Spinal cord (tissue), 10 donors: ENCODE data around the gene LGR6. TPM values are rescaled to one million over a fixed set of nuclear protein-coding genes. Genes with fewer than 3 reads are reported as not detected.
A peak's percentile ranks its signal among the peaks of the same experiment; 100 is the strongest.

Experiments
- DNase-seq, 6 donors: peaks; one replicate each; pipeline versions ENCODE4 v3.0.0 to v3.0.0-alpha.2; 2013 to 2015; ENCODE audit warnings: low spot score in 6 of 6, low read depth in 4 of 6
- H3K27ac ChIP-seq: one replicate; pipeline ENCODE4 v1.5.1; 2013; ENCODE audit warnings: low read depth, low read length, control low read depth
- H3K27me3 ChIP-seq: one replicate; pipeline ENCODE4 v1.6.1; 2013; ENCODE audit warnings: low read length; ENCODE audit not compliant: control insufficient read depth, insufficient read depth
- H3K36me3 ChIP-seq: one replicate; pipeline ENCODE4 v1.6.1; 2013; ENCODE audit warnings: low read length; ENCODE audit not compliant: control insufficient read depth, insufficient read depth
- H3K4me1 ChIP-seq: one replicate; pipeline ENCODE4 v1.6.1; 2013; ENCODE audit warnings: low read length; ENCODE audit not compliant: control insufficient read depth, insufficient read depth
- H3K4me3 ChIP-seq: one replicate; pipeline ENCODE4 v1.5.1; 2013; ENCODE audit warnings: low read depth, low read length, control low read depth
- H3K9me3 ChIP-seq: one replicate; pipeline ENCODE4 v1.6.1; 2013; ENCODE audit warnings: low read length; ENCODE audit not compliant: control insufficient read depth, insufficient read depth
- WGBS: methylation state at CpG from one replicate; pipeline ENCODE4 v1.1.5; 2013; ENCODE audit warnings: missing lambda C conversion rate; ENCODE audit not compliant: insufficient coverage; 5-methylcytosine and 5-hydroxymethylcytosine counted together
- polyA plus RNA-seq, 2 donors: library from polyadenylated mRNA; unstranded; fragments of 120-200 nt; gene quantifications; one replicate each; pipeline ENCODE4 v1.2.1, GENCODE V29; 2013; ENCODE audit not compliant: insufficient read length in 2 of 2
- total RNA-seq, 2 donors: library from RNA; depleted of rRNA in 1 of 2; stranded (reverse); fragments of 120-200 nt in 1 of 2; fragments of >200 nt in 1 of 2; gene quantifications; one replicate each; pipeline versions ENCODE4 v1.2.3 to v1.2.4, GENCODE V29; 2013 to 2014
- donor health status: healthy.

LGR6 gene
- total and polyA plus RNA-seq, 4 donors: 1.0 to 6.1 (median 3.7) TPM

DNA sequence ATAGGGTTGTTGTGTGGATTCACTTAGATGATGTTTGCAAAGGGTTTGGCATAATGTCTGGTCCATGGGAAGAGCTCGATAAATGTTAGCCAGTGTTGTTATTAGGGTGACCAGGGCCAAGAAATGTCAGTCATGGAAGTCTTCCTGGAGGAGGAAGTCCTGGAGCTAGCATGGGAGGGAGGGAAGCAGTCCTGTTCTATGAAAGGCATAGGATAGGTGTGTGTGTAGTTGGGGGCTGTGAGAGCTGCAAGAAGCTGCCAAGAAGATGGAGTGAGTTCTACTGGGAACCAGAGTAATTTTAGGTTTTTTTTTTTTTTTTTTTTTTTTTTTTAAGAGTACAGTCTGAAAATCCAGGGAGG is 4.7 kb downstream of the LGR6 start:
- 88% methylated on average over 1 of the region's 1 CpG for WGBS
- no peak for DNase-seq
- Histone ChIP-seq H3K27ac (no peak overlapping the region), H3K4me1 (peaks cover 27% of the 10 kb centered on the region), H3K9me3 (no peaks in the 10 kb centered on the region), H3K36me3 (no peaks in the 10 kb centered on the region), H3K4me3 (no peak overlapping the region), H3K27me3 (peaks cover 22% of the 10 kb centered on the region)

DNA sequence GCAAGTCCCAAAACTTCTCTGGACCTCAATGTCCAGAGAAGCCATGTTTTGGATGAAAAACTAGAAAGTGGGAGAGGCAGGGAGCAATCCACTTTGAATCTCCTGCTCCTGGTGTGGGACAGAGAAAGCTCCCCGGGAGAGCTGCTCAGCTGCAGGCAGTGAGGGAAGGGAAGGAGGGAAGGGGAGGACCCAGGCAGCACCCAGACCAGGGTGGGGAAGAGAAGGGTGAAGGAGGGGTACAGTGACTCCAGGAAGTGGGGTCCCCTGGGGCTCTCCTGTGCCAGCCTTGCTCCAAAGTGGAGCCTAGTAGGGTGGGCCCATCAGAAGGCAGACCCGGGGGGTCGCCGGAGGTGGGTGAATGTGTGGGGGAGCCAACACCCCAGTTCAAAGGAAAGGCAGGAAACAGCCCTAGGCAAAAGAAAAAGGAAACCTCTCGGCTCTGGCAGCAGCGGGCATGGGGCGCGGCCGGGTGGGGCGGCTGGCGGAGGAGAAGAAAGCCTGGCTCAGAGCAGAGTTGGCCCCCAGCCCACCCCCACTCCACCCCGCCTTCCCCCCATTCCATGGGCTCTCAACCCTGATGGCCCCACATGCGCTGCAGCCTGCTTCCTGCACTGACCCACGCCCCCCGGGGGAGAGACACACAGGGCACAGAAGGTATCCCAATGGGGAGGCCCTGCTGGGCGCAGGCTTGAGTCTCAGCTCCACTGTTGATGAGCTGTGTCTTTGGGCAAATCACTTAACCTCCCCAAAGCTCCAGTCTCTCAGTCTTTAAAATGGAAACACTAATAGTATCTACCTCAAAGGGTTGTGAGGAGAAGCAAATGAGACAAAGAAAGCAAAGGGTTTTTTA is 5.7 kb downstream of the LGR6 start:
- Histone ChIP-seq H3K9me3 (no peaks in the 10 kb centered on the region), H3K36me3 (no peaks in the 10 kb centered on the region), H3K4me1 (peaks cover 20% of the 10 kb centered on the region), H3K27me3 (peaks cover 15% of the 10 kb centered on the region), H3K27ac (no peak overlapping the region), H3K4me3 (no peak overlapping the region)
- peak in 1 of 6 donors; percentile 16 for DNase-seq
- 61% methylated on average over 7 of the region's 16 CpGs for WGBS

DNA sequence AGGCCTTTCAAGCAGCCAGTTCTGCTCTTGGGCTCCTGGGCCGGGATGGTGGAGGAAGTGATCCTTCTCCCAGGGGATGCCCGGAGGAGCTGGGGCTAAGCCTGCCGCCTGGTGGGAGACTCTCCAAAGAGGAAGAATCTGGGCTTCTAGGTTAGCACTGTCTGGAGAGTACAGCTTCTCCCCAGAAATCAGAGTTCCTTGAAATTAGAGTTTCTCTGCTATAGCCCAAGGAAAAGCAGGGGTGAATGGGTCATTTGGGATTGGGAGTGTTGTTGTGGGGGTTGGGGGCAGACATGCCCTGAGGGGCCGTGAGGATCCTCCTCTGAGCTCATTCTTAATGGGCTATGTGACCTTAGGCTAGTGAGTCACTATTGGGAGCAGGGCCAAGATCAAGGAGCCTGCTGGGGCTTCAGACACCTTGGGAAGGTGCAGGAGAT is 6.5 kb downstream of the LGR6 start:
- H3K9me3 ChIP-seq: no peaks in the 10 kb centered on the region
- 27% methylated on average over 1 of the region's 4 CpGs for WGBS
- no peak overlapping the region for H3K4me3 ChIP-seq
- H3K36me3 ChIP-seq: no peaks in the 10 kb centered on the region
- no peak for DNase-seq
- peaks cover 19% of the 10 kb centered on the region for H3K4me1 ChIP-seq
- H3K27me3 ChIP-seq: peaks cover 8% of the 10 kb centered on the region
- no peak overlapping the region for H3K27ac ChIP-seq

DNA sequence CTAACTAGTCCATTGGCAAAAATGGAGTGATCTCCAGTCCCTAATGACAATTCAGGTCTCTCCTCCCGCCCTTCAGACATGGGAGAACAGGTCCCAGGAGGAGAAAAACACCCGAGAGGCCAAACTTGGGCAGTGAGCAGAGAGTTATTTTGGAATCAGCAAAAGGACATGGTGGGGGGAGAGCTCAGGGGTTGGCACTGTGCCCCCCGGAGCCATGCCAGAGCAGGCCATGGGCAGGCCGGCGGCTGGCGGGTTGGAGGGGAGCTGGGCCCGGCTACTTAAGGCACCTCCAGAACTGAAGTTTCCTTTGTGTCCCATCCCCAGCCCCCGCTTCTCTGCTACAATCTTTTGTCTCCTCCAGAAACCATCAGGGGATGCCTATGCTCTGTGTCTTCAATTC is 7.1 kb downstream of the LGR6 start:
- Histone ChIP-seq H3K27ac (no peak overlapping the region), H3K4me1 (peaks cover 19% of the 10 kb centered on the region), H3K9me3 (no peaks in the 10 kb centered on the region), H3K36me3 (no peaks in the 10 kb centered on the region), H3K4me3 (no peak overlapping the region), H3K27me3 (peaks cover 2% of the 10 kb centered on the region)
- peak in 1 of 6 donors; percentile 44 for DNase-seq
- 57% methylated on average over 8 of the region's 8 CpGs for WGBS

DNA sequence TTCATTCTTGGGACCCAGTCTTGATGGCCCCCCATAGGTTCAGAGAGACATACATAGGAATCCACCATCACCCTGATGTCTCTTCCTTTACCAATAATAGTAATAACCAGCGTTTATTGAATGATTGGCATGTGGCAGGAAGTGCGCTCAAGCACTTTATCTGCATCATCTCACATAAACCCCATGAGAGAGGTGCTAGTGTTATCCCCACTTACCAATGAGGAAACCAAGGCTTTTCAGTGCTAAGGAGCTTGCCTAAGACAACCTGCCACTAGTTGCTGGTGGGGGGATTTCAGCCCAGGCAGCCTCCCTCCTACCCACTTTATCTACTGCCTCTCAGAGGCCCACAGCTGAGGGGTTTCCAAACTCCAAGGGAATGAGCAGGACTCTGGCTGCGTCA is 7.7 kb downstream of the LGR6 start:
- Histone ChIP-seq H3K4me1 (peaks cover 19% of the 10 kb centered on the region), H3K36me3 (no peaks in the 10 kb centered on the region), H3K4me3 (no peak overlapping the region), H3K9me3 (no peaks in the 10 kb centered on the region), H3K27me3 (no peaks in the 10 kb centered on the region), H3K27ac (no peak overlapping the region)
- 100% methylated on average over 1 of the region's 3 CpGs for WGBS
- DNase-seq: no peak

DNA sequence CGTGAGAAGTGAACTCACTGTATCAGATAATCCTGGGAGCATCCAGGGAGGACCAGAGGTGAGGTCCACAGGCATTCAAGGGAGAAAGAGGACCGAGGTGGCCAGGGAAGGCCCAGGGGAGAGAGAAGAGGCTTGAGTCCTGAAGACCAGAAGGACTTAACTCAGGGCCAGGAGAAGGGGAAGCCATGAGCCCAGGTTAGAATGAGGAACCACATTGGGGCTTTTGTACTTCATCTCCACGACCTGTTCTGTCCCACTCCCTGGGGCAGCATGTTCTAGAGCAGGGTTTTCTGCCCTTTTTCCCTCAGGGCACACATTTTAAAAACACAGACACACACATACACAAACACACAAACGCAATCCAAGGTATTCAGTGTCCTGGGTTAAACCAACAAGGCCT is 8.4 kb downstream of the LGR6 start:
- Histone ChIP-seq H3K27me3 (no peaks in the 10 kb centered on the region), H3K27ac (no peak overlapping the region), H3K36me3 (no peaks in the 10 kb centered on the region), H3K4me3 (no peak overlapping the region), H3K9me3 (no peaks in the 10 kb centered on the region), H3K4me1 (peaks cover 19% of the 10 kb centered on the region)
- WGBS: 68% methylated on average over 4 of the region's 4 CpGs
- no peak for DNase-seq

DNA sequence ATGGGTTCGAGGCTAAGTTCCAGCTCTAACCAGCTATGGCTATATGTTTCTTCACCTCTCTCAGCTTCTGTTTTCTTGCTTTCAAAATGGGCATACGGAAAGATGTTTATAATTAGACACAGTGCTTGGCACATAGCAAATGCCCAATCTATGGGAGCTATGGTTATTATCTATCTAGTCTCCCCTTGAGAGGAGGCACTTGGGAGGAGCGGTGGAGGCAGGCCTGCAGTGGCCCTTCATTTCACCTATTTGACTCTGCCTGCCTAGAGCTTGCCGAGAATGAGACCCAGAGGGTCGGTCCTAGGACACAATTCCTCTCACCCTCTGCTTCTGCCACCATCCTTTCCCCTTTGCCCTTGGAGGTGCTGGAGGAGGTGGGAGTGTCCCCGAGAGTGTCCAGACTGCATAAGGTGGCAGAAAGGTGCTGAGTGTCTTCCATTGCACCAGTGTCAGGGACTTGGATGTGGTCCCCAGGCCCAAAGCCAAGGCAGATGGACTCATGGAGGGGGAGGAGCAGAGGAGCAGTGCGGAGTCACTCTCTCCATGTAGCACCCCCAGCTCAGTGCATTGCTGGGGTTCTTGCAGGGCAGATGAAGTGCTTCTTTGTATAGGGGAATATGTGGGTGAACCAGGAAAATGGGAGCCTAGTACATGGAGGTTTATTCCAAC is 9.0 kb downstream of the LGR6 start:
- Histone ChIP-seq H3K27ac (no peak overlapping the region), H3K27me3 (no peaks in the 10 kb centered on the region), H3K4me1 (peaks cover 24% of the 10 kb centered on the region), H3K9me3 (no peaks in the 10 kb centered on the region), H3K4me3 (no peak overlapping the region), H3K36me3 (no peaks in the 10 kb centered on the region)
- WGBS: 100% methylated on average over 2 of the region's 7 CpGs
- DNase-seq: no peak

DNA sequence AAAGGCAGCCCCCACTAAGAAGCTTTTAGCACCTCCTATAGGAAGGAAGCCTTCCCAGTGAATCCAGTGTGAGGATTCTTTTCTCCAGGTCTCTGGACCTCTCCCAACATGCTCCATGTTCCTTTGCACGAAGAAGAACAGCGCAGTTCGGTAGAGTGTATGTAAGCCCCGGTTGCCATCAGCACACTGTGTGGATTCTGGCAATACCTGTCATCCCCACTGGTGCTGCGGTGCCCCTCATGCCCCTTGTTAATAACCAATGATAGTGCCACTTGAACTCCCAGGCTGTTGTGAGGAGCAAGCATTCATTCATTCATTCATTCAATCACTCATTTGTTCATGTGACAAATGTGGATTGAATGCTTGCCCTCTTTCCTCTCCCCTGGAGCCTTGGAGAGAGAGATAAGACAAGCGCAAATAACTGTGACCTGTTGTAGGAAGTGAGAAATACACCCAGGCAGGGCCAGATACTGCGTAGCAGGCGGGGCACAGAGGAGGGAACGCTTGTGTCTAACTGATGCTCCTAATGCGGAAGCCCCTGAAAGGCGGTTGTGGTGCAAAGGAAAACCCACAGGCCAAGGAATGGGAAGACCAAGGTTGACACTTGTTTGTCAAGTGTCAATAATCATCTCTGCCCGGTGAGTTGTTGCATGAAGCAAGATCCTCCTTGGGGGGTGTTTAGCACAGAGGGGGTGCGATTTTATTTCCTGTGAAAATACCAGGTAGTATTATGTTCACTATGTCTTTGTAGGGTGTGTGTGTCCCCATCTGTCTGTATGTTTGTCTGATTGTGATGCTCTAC is 9.8 kb downstream of the LGR6 start:
- WGBS: 81% methylated on average over 13 of the region's 13 CpGs
- H3K9me3 ChIP-seq: no peaks in the 10 kb centered on the region
- H3K4me3 ChIP-seq: no peak overlapping the region
- H3K4me1 ChIP-seq: peaks cover 24% of the 10 kb centered on the region
- DNase-seq: no peak
- peaks cover 2% of the 10 kb centered on the region for H3K27me3 ChIP-seq
- H3K27ac ChIP-seq: no peak overlapping the region
- H3K36me3 ChIP-seq: peaks cover under 1% of the 10 kb centered on the region

DNA sequence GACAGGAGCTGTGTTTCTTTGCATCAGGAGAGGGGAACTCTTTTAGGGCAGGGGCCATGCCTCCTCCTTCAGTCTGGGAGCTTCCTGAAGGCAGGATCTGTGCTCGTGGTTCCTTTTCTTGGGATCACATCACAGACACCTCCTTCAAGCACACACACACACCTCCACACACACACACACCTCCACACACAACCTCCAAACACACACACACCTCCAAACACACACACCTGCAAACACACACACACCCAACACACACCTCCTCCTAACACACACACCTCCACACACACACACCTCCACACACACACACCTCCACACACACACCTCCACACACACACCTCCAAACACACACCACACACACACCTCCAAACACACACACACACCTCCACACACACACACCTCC is 10.5 kb downstream of the LGR6 start:
- WGBS: 58% methylated on average over 1 of the region's 1 CpG
- peaks cover 2% of the 10 kb centered on the region for H3K27me3 ChIP-seq
- H3K36me3 ChIP-seq: peaks cover 2% of the 10 kb centered on the region
- H3K9me3 ChIP-seq: no peaks in the 10 kb centered on the region
- no peak overlapping the region for H3K4me3 ChIP-seq
- peak in 1 of 6 donors; percentile 24 for DNase-seq
- peaks cover 23% of the 10 kb centered on the region for H3K4me1 ChIP-seq
- no peak overlapping the region for H3K27ac ChIP-seq
